AG09319 (cell line): ENCODE measurements around the gene C1QTNF7.

Source experiments
- DNase-seq: peaks from one replicate; pipeline ENCODE4 v3.0.0-alpha.2; 2010; ENCODE audit warnings: low read depth; ENCODE audit errors: extremely low read depth
- CTCF ChIP-seq: IDR thresholded peaks from 2 replicates; pipeline ENCODE4 v1.5.1; 2011; ENCODE audit warnings: low read depth, mild to moderate bottlenecking, inconsistent platforms, low read length, moderate library complexity

C1QTNF7 gene, protein sequence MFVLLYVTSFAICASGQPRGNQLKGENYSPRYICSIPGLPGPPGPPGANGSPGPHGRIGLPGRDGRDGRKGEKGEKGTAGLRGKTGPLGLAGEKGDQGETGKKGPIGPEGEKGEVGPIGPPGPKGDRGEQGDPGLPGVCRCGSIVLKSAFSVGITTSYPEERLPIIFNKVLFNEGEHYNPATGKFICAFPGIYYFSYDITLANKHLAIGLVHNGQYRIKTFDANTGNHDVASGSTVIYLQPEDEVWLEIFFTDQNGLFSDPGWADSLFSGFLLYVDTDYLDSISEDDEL

GRCh38 chr4:15427701-15428100, at the start of gene C1QTNF7:
Gene C1QTNF7 (plus strand): TSS chr4:15428033. CDS start chr4:15435744, 7,711 bp downstream.
- no peak for TF ChIP-seq CTCF
- DNase-seq: no peak

DNA sequence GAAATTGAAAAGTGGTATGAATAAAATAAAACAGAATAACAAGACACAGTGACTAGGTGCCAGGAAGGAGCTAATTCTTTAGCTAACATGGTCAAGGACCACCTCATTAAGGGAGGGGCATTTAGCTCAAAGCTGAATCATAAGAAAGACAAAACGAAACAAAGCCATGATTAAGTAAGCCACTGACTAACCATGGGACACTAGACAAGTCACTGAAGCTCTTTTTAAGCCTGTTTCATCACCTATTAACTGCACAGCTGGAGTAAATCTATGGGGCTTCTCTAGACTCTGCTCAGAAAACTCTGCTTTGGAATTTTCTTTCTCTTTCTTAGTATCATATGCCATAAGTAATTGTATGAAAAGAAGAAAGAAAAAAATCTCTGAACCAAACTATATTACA, 49.8 kb upstream of the C1QTNF7 start:
- TF ChIP-seq CTCF: no peak
- no peak for DNase-seq

GRCh38 chr4:15378493-15378892, 49.3 kb upstream of the C1QTNF7 start:
- TF ChIP-seq CTCF: no peak
- no peak for DNase-seq

DNA sequence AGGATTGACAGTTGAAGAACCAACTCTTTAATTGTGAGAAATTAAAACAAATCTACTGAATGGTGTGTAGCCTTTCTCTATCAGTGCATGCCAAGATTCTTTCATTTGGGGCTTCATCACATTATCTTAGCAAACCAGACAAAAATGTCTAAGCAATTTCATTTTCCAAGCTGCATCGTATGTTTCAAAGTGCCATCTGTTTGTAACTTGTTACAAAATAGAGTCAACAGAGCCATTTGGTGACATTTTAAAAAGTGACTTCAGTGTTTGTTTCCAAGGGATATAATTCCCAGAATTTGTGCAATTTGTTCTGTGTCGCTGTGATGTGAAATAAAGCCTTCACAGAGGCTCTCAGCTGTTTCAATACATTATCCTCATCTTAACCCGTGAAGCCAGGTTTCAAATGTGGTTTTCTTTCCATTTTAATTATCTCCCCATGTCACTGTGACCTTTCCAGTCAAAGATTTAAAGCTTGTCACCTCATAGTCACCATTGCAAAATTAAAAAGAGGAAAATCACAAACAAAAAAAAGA, 46.0 kb upstream of the C1QTNF7 start:
- no peak for DNase-seq
- TF ChIP-seq CTCF: no peak

- DNase-seq: no peak
- no peak for TF ChIP-seq CTCF
Measured at GRCh38 chr4:15382669-15383273, 45.1 kb upstream of the C1QTNF7 start.

DNA sequence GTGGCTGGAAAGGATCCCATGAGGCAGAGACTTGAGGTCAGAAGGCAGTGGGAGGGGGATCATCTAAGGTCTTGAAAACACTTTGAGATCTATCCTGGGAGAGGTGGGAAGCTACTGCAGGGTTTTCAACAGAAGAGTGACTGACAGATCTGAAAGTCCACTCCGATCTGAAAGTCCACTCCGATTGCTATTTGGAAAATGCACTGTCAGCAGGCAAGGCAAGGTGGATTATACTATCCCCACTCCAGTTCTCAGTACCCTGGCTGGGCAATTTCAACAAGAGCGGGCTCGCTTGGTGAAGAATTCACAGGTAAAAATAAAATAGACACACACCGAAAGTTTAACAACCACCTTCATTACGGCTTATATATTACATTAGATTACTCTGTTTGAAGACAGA, 42.3 kb upstream of the C1QTNF7 start:
- TF ChIP-seq CTCF: no peak
- no peak for DNase-seq

- DNase-seq: no peak
- no peak for TF ChIP-seq CTCF
Measured at GRCh38 chr4:15385928-15386327, 41.9 kb upstream of the C1QTNF7 start.
